Stimulated activated CD4-positive, alpha-beta T cell treated with anti-CD3 and anti-CD28 coated beads, Interleukin-2, amount 100 ng/mL, for 4 hours (primary cell): ENCODE measurements around the gene TUT1.
"Not testable (repeated sequence)": the region's sequence is repeated elsewhere in the genome, so short reads cannot be mapped to it uniquely, and the experiment has no call there.

Experiments
- DNase-seq: peaks from one replicate; pipeline ENCODE4 v3.0.0-alpha.2; 2020; ENCODE audit warnings: low read depth

Gene TUT1

GRCh38 chr11:62578541-62578940 lies 12.8 kb downstream of the TUT1 start:
- no peak for DNase-seq

GRCh38 chr11:62577046-62577714 lies 14.1 kb downstream of the TUT1 start:
- DNase-seq: no peak

GRCh38 chr11:62575837-62576236 lies 15.5 kb downstream of the TUT1 start:
- DNase-seq: no peak

GRCh38 chr11:62575156-62575555 lies 16.2 kb downstream of the TUT1 start:
- DNase-seq: no peak

GRCh38 chr11:62574363-62575071 lies 16.8 kb downstream of the TUT1 start:
- DNase-seq: no peak

- DNase-seq: peak; percentile 97
These were observed 17.5 kb downstream of the TUT1 start, which contains the start of gene EEF1G for GRCh38 chr11:62573592-62574362. Gene EEF1G (minus strand): TSS chr11:62573891. CDS start chr11:62573842, 49 bp downstream.

GRCh38 chr11:62573006-62573591 lies 18.2 kb downstream of the TUT1 start:
- DNase-seq: no peak

- DNase-seq: no peak
These were observed 18.9 kb downstream of the TUT1 start for GRCh38 chr11:62572431-62572830.

GRCh38 chr11:62571493-62571892 lies 19.8 kb downstream of the TUT1 start:
- DNase-seq: not testable (repeated sequence)

GRCh38 chr11:62570903-62571302 lies 20.4 kb downstream of the TUT1 start:
- not testable (repeated sequence) for DNase-seq

- DNase-seq: no peak
These were observed 21.7 kb downstream of the TUT1 start for GRCh38 chr11:62569611-62570010.

GRCh38 chr11:62567018-62567633 lies 24.2 kb downstream of the TUT1 start:
- DNase-seq: no peak

- no peak for DNase-seq
These were observed 25.1 kb downstream of the TUT1 start for GRCh38 chr11:62566247-62566646.

- DNase-seq: no peak
These were observed 26.1 kb downstream of the TUT1 start for GRCh38 chr11:62565100-62565802.

GRCh38 chr11:62561677-62562230 lies 29.6 kb downstream of the TUT1 start:
- DNase-seq: not testable (repeated sequence)

GRCh38 chr11:62560566-62561103 lies 30.7 kb downstream of the TUT1 start:
- DNase-seq: peak; percentile 78

GRCh38 chr11:62559626-62560025 lies 31.7 kb downstream of the TUT1 start:
- not testable (repeated sequence) for DNase-seq

GRCh38 chr11:62559204-62559603 lies 32.1 kb downstream of the TUT1 start:
- DNase-seq: no peak

- DNase-seq: no peak
These were observed 32.7 kb downstream of the TUT1 start for GRCh38 chr11:62558669-62559068.

- DNase-seq: no peak
These were observed 34.3 kb downstream of the TUT1 start for GRCh38 chr11:62556875-62557631.
